ENCODE results near the gene HSPA12B.

Gene HSPA12B, protein sequence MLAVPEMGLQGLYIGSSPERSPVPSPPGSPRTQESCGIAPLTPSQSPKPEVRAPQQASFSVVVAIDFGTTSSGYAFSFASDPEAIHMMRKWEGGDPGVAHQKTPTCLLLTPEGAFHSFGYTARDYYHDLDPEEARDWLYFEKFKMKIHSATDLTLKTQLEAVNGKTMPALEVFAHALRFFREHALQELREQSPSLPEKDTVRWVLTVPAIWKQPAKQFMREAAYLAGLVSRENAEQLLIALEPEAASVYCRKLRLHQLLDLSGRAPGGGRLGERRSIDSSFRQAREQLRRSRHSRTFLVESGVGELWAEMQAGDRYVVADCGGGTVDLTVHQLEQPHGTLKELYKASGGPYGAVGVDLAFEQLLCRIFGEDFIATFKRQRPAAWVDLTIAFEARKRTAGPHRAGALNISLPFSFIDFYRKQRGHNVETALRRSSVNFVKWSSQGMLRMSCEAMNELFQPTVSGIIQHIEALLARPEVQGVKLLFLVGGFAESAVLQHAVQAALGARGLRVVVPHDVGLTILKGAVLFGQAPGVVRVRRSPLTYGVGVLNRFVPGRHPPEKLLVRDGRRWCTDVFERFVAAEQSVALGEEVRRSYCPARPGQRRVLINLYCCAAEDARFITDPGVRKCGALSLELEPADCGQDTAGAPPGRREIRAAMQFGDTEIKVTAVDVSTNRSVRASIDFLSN

DNA sequence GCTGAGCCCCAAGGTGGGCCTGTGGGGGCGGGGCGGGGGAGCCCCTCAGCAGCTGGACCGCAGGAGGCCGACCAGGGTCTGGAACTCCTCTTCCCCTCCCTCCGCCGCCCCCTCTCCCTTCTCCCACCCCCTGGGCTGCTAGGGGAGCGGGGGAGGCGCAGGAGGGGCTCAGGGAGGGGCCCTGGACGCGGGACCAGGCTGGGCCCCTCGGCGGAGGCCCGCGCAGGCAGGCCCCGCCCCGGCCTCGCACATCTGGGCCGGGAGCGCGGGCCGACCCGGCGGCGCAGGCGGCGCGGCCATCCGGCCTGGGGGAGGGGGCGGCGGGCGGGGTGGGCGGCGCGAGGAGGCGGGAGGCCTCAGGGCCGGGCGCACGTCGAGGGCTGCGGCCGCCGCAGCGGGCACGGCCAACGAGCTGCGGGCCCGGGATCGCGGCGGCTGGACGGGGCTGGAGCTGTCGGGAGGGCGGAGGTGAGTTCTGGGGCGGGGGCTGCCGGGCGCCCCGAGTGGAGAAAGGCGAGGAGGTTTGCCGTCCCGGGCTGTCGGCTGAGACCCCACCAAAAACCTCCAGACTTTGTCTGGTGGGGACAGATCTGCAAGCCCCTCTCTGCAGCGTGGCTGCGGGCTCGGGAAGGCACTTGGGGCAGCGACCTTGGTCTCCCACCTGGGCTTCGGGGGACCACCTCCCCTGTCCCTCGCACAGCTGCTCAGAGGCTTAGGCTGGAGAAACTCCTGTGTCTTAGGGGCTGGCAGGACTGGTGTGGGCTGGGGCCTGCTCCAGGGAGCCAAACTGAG is at the start of gene HSPA12B:
Gene HSPA12B, plus strand, starts transcription at position 359 of the 792 bp plus-strand sequence. CDS start 5,990 bp downstream, outside the sequence.
- Histone ChIP-seq H3K27ac (ENCODE audit: extremely low read depth, low read depth, low read length) (no peak within 1 kb of the TSS), H3K9me3 (ENCODE audit: control insufficient read depth, insufficient read depth, low read depth, low read length) (no peaks in the 10 kb centered on the region), H3K4me3 (ENCODE audit: low read depth, low read length) (no peak within 1 kb of the TSS), H3K4me1 (ENCODE audit: control insufficient read depth, insufficient read depth, low read length) (peaks cover 7% of the 10 kb centered on the region; the same call in 1 of the 2 replicates), H3K36me3 (ENCODE audit: control insufficient read depth in 2 of 2, insufficient read depth in 1 of 2, low read length in 2 of 2) (no peaks in the 10 kb centered on the region)
- CTCF ChIA-PET = no interaction called here
- POLR2A ChIA-PET = interaction anchor here (0.6 kb wide), 1 partner anchor 22 kb away, joined by 3 read pairs; no protein-coding TSS in a partner anchor
- TF ChIP-seq ZNF24 (tag by site-specific recombination; IDR thresholded peaks at IDR 0.05) = no peak
- TF ChIP-seq SP2 (tag by site-specific recombination; IDR thresholded peaks at IDR 0.05) = no peak
- no peak for TF ChIP-seq ZNF121 (tag by site-specific recombination; IDR thresholded peaks at IDR 0.05)
- TF ChIP-seq SCRT2 (tag by site-specific recombination; IDR thresholded peaks at IDR 0.05) = no peak
- no peak for TF ChIP-seq ZXDB (tag by site-specific recombination; IDR thresholded peaks at IDR 0.05)
- TF ChIP-seq HOXC10 (CRISPR knock-in tag; IDR thresholded peaks at IDR 0.05) = no peak
- no peak for TF ChIP-seq GLI4 (tag by site-specific recombination; IDR thresholded peaks at IDR 0.05)
- TF ChIP-seq ZNF169 (tag by site-specific recombination; IDR thresholded peaks at IDR 0.05) = no peak
- no peak for TF ChIP-seq ZNF473 (tag by site-specific recombination; IDR thresholded peaks at IDR 0.05)
- TF ChIP-seq, protein P1, sequence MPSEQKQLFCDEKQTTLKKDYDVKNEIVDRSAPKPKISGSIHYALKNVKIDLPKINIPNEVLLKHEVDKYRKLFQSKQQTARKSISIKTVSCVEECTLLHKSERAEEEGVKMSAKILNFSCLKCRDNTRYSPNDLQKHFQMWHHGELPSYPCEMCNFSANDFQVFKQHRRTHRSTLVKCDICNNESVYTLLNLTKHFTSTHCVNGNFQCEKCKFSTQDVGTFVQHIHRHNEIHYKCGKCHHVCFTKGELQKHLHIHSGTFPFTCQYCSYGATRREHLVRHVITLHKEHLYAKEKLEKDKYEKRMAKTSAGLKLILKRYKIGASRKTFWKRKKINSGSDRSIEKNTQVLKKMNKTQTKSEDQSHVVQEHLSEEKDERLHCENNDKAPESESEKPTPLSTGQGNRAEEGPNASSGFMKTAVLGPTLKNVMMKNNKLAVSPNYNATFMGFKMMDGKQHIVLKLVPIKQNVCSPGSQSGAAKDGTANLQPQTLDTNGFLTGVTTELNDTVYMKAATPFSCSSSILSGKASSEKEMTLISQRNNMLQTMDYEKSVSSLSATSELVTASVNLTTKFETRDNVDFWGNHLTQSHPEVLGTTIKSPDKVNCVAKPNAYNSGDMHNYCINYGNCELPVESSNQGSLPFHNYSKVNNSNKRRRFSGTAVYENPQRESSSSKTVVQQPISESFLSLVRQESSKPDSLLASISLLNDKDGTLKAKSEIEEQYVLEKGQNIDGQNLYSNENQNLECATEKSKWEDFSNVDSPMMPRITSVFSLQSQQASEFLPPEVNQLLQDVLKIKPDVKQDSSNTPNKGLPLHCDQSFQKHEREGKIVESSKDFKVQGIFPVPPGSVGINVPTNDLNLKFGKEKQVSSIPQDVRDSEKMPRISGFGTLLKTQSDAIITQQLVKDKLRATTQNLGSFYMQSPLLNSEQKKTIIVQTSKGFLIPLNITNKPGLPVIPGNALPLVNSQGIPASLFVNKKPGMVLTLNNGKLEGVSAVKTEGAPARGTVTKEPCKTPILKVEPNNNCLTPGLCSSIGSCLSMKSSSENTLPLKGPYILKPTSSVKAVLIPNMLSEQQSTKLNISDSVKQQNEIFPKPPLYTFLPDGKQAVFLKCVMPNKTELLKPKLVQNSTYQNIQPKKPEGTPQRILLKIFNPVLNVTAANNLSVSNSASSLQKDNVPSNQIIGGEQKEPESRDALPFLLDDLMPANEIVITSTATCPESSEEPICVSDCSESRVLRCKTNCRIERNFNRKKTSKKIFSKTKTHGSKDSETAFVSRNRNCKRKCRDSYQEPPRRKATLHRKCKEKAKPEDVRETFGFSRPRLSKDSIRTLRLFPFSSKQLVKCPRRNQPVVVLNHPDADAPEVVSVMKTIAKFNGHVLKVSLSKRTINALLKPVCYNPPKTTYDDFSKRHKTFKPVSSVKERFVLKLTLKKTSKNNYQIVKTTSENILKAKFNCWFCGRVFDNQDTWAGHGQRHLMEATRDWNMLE (tag by site-specific recombination; conservative IDR thresholded peaks at IDR 0.05; ENCODE audit: low read depth) = no peak
- TF ChIP-seq, protein P2, sequence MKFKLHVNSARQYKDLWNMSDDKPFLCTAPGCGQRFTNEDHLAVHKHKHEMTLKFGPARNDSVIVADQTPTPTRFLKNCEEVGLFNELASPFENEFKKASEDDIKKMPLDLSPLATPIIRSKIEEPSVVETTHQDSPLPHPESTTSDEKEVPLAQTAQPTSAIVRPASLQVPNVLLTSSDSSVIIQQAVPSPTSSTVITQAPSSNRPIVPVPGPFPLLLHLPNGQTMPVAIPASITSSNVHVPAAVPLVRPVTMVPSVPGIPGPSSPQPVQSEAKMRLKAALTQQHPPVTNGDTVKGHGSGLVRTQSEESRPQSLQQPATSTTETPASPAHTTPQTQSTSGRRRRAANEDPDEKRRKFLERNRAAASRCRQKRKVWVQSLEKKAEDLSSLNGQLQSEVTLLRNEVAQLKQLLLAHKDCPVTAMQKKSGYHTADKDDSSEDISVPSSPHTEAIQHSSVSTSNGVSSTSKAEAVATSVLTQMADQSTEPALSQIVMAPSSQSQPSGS (tag by site-specific recombination; IDR thresholded peaks at IDR 0.05; ENCODE audit: low read depth) = no peak
- no peak for TF ChIP-seq ZNF768 (tag by site-specific recombination; IDR thresholded peaks at IDR 0.05)
- TF ChIP-seq ZNF48 (tag by site-specific recombination; IDR thresholded peaks at IDR 0.05) = no peak
- TF ChIP-seq ZNF624 (tag by site-specific recombination; IDR thresholded peaks at IDR 0.05) = no peak
- no peak for TF ChIP-seq BCL11A (tag by site-specific recombination; IDR thresholded peaks at IDR 0.05; ENCODE audit: low read depth)
- no peak for TF ChIP-seq ZNF548 (tag by site-specific recombination; IDR thresholded peaks at IDR 0.05)
- TF ChIP-seq, protein P3, sequence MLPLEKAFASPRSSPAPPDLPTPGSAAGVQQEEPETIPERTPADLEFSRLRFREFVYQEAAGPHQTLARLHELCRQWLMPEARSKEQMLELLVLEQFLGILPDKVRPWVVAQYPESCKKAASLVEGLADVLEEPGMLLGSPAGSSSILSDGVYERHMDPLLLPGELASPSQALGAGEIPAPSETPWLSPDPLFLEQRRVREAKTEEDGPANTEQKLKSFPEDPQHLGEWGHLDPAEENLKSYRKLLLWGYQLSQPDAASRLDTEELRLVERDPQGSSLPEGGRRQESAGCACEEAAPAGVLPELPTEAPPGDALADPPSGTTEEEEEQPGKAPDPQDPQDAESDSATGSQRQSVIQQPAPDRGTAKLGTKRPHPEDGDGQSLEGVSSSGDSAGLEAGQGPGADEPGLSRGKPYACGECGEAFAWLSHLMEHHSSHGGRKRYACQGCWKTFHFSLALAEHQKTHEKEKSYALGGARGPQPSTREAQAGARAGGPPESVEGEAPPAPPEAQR (tag by site-specific recombination; IDR thresholded peaks at IDR 0.05) = no peak
- TF ChIP-seq, protein P4, sequence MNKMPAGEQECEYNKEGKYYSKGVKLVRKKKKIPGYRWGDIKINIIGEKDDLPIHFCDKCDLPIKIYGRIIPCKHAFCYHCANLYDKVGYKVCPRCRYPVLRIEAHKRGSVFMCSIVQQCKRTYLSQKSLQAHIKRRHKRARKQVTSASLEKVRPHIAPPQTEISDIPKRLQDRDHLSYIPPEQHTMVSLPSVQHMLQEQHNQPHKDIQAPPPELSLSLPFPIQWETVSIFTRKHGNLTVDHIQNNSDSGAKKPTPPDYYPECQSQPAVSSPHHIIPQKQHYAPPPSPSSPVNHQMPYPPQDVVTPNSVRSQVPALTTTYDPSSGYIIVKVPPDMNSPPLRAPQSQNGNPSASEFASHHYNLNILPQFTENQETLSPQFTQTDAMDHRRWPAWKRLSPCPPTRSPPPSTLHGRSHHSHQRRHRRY (tag by site-specific recombination; IDR thresholded peaks at IDR 0.05) = no peak
- no peak for TF ChIP-seq ZNF544 (tag by site-specific recombination; IDR thresholded peaks at IDR 0.05)
- no peak for TF ChIP-seq ZEB2 (tag by site-specific recombination; IDR thresholded peaks at IDR 0.05)
